ENCODE results near the gene PTPN1.

GRCh38 chr20:50536333-50536732 lies 26.1 kb downstream of the PTPN1 start:
- no peak for TF ChIP-seq CTCF (conservative IDR thresholded peaks at IDR 0.05; ENCODE audit: low read depth in 2 of 2)
- TF ChIP-seq EZH2phosphoT487 (IDR thresholded peaks at IDR 0.05; ENCODE audit: unreplicated experiment) = no peak
- no peak for TF ChIP-seq EZH2 (IDR thresholded peaks at IDR 0.05; ENCODE audit: low read depth, unreplicated experiment)

Data from GM23338 (cell line).